DMS 273 treated with DMSO at 0.1 percent for 48 hours (cell line): ENCODE results near the gene KIF17.
A peak's percentile ranks its signal among the peaks of the same experiment; 100 is the strongest.
"Not testable (repeated sequence)": the region's sequence is repeated elsewhere in the genome, so short reads cannot be mapped to it uniquely, and the experiment has no call there.

ENCODE experiments used
- DNase-seq: peaks from one replicate; lab custom pipeline; 2025; lab: John Stamatoyannopoulos, UW

The KIF17 gene

DNA sequence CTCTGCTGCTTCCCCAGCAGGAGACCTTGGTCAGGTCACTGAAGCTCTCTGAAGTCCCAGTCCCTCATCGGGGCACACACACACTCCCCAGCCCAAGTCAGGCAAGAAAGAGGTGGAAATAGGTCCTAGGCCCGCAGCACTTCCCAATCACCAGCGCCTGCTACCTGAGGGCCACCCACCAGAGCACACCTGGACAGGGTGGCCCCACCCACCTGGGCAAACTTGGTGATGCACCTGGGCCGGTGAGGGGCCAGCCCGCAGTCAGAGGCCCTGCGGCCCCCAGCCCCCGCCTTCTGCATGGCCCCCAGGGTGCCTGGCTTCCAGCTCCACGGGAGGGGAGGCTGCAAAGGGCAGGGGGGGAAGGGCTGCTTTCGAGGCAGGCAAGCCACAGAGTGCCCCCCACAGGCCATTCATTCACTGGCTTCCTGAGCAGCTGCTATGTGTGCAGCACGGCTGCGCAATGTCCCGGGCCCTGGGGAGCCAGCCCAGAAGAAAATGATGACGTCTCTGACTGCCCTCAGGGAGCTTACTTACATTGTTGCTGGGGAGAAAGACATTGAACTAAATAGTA is 10.0 kb upstream of the KIF17 start:
- no peak for DNase-seq

DNA sequence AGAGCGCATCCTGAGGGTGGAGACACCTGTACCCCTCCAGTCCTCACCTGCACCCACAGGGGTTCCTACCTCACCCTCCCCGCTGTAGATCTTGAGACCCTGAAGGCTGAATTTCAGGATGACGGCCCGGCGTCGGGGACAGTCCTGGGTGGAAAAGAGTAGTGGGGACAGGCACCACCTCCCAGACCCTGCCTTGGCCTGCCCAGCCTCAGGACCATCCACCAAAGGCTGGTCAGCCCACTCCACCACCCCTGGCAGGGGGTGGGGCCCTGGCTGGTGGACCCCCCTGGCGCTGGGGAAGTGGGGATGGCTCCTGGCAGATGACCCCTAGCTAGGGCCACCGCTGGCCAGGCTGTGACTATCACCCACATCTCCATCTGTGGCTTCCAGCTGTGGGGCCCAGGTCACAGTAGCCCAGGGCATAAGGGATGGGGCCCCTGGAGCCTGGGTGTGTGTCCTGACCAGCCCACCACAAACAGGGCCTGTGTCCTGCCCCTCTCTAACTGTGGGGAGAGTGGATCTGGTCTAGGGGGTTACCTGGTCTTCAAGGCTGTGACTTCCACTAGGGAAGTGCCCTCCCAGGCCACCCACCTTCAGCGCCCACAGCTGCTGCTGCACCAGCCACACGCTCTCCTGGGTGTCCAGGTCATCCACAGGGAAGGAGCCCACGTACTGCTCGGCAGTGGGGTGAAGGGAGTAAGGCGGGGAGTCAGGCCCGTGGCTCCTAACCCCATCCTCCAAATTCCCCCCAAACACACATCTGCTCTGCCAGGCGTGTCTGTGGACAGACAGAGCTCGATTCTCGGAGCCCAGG is 9.3 kb upstream of the KIF17 start:
- no peak for DNase-seq

DNA sequence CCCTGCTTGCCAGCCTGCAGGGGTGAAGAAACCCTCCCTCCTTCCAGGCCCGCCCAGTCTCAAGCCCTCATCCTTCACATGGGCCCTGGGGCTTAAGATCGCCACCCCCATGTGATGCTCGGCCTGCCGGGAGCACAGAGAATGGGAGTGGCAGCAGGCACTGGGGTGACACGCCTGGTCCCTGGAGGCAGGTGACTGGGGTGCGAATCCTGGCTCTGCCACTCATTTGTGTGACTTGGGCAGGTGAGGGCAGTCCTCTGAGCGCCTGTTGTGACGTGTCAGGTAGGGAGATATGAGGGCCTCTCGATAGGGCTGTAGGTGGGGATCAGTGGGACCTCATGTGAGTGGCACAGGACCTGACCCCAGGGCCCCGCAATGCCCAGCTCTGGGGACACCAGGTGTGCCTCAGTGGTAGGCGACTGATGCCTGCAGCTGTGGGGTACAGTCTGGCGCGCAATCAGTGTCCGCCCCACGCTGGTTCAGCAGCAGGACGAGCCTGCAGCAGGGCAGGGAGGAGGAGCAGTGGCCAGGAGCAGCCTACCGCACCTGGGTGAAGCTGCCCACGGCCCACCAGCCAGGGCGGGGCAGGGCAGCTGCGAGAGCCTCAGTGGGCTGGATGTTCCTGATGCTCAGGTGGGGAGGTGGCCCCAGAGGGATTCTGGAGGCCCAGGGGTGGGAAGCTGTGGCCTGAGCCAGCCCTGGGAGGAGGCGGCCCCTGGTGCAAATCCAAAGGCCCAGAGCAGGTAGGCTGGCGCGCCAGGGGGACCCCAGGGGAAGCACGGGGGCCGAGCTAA is 8.5 kb upstream of the KIF17 start:
- DNase-seq: no peak

DNA sequence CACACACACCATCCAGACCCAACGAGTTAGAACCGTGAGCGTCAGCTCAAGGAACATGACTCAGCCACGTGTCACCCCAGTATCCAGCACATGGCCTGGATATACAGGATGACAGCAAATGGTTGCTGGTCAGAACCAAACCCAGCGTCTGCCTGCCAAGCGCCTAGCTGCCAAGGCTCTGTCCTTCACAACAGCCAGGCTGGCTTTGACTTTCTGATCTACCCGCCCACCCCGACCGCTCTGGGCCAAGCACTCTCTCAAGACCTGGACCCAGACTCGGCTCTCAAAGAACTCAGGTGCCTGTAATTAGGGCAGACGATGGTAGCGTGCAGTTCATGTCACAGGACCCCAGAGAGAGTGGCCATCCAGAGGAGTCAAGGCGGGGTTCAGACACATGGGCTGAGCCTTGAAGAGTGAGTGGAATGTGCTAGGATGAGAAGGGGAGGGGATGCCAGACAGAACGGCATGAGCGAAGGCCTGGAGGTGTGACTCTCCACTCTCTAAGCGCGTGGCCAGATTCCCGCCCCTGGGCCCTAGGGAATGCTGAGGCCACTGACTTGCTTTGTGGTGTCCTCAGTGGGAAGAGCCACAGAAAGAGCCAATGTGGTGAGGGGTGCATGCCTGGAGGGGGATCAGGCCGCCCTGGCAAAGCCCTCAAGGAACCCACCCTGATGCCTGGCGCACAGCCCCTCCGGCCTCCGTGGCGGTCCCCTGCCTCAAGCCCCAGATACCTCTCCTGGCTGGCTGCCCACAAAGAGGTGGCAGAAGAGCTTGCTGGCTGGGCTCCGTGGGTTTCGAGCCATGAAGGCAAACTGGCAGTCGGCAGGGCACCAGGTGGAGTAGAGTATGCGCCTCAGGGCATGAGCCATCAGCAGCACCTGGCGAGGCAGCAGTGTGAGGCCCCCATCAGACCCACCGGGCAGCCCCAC is 7.6 kb upstream of the KIF17 start:
- DNase-seq: no peak

DNA sequence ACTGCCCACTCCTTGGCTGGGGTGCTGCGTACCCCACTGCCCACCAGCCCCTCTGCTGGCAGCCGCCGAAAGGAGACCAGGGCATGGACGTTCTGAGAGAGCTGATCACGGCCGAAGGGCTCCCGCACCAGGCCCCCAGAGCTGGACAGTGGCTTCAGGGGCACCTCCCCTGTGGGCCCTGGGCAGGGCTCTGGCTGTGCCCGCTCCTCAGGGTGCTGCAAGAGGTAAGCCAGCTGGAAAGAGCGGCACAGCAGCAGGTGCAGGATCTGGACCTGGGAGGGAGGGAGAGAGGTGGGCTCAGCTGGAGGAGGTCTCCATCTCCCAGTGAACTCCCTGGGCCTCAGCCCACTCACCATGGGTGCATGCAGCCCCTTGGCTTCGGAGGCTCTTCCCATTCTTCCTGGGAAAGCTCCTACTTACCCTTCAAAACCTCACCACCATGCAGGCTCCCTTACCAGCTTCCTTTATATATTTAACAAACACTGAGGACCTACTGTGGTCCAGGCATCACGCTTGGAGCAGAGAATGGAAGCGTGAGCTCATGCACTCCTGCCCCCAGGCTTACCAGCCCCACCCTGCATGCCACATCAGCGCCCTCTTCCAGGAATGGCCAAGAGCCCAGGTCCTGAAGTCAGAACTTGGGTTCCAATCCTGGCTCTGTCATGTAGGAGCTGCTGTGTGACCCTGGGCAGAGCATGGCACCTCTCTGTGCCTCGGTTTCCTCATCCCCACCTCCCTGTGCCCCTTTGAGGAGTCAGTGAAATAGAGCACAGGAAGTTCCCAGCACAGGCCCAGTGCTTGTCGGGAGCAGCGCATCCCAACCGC is 6.8 kb upstream of the KIF17 start:
- no peak for DNase-seq

DNA sequence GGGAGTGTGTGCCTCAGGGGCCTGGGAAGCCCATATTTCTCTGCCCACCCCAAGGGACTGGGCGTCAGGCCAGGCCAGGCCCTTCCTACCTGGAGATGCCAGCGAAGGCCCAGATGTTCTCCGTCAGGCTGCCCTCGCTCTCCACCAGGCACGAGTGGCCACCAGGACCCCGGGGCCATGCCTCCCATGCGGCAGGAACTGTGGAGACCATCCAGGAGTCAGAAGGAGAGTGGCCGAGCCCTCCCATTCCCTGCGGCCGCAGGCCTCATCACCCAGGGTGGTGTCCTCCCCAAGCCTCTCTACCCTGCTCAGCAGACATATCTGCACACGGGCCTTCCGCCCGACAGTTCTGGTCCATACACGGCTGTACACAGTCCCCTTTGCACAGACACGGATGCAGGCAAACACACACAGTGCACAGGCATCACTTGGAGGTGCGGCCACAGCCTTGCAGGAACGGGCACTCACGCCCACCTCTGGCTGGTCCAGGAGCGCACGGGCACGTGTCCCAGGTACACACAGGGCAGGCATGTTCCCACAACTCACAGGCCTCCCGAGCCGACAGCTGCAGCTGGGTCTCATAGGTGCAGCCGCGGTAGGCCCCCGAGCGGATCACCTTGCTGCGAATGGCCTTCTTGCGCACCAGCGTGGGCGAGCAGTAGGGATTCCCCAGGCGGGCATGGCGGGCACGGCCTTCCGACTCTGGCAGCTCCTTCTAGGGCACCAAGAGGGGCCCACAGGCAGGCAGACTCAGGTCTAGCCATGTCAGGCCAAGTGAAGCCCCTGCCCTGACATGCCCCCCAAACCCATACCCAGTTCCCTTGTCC is 5.9 kb upstream of the KIF17 start:
- DNase-seq: no peak

DNA sequence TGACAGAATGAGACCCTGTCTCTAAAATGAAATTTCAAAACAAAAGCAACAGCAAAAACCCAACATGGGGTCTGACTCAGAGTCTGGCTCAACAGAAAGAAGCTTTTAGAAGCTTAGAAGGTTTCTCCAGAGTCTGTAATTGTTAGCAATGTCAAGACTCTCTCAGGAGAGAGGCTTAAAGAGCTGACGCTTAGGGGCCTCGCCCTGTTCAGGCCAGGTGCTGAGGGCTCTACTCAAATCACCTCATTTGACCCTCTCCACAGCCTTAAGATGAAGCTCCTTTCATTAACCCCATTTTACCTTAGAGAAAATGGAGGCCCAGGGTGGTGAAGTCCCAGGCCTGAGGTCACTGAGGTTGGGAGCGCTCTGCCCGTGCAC is 5.3 kb upstream of the KIF17 start:
- DNase-seq: no peak

DNA sequence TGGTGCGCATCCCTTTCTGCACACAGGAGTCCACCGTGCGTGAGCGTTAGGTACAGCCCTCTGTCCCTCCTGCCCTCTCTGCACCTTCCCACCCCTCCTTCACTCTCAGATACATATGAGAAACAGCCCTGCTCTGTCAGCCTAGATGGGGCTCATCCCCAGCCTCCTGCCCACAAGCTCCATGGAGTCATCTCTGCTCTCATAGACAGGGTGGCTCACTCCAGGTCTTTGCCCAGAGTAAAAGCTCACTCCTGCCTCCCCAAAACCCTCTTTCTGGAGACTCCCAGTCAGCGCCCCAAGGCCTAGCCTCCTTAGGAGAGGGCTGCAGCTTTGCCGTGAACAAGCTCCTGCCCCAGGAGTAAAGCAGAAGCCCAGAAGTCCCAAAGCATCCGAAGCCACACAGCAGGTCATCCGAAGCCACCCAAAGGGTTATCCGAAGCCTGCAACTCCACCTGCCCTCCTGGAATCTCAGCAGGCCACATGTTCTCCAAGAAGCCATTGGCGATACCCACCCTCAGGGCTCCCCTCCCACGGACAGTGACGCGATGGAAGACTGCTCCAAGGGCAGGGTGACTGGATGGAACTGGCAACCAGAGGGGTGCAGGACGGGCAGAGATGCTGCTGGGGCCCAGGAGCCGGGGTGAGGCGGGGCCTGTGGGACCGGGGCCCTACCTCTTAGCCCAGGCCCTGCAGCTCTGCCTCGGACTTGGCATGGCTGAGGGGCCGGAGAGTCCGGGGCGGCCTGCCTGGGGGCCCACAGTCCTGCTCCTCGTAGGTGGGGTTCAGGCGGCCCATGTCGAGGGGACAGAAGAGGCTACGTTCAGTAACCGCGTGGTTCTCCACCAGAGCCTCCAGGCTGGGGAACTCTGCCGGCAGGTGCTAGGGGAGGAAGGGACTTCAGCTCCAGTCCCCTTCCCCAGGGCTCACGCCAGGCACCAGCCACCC is 3.6 kb upstream of the KIF17 start:
- DNase-seq: no peak

DNA sequence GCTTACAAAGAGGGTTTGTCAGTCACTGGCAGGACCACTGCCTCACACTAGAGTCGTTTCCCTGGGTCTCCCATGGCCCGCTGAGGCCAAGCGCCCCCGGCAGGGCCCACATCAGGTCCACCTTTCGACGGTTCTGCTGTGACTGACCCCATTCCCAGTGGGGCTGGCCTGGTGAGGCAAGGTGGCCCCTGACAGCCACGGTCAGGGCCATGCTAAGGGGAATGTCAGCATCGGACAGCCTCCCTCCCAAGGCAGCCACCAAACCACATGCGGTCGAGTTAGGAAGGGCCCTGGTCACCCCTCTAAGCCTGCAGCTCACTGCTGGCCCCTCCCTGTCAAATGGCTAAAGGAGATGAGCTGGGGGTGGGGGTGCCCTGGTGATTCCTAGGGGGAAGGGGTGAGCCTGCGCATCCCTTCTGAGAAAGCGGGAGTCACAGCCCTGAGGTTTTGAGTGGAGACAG is 2.9 kb upstream of the KIF17 start:
- DNase-seq: no peak

DNA sequence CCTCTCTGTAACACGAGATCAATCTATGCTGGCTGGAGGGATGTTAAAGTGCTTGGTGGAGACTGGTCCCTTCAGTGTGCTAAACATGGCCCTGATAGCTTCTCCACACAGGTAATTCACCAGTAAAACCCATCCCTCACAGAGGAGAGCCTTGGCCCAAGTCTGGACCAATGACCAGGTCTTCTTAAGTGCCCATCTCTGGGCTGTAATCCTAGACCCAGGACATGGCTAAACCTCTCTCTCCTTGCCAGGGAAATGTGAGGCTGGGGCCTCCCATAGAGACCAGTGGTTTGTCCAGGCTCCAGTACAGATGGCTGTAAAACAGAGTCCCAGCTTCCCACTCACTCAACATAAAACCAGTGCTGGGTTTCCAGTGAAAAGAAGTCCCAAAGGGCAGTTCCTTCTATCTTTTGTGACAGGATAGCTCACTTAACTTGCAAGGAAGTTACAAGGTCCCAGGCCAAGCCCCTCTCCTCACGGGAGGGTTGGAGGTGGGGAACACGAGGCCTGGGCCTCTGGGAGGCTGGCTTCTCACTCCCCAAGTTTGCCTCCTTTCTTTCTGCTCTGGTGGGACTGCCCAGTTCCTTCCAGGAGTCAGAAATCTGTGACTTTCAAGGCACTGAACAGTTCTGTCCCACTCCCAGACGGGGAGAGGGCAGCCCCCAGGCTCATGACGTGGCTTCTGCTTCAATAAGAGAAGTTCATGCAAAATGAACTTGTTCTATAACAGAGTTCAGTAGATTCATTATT is 2.2 kb upstream of the KIF17 start:
- DNase-seq: no peak

DNA sequence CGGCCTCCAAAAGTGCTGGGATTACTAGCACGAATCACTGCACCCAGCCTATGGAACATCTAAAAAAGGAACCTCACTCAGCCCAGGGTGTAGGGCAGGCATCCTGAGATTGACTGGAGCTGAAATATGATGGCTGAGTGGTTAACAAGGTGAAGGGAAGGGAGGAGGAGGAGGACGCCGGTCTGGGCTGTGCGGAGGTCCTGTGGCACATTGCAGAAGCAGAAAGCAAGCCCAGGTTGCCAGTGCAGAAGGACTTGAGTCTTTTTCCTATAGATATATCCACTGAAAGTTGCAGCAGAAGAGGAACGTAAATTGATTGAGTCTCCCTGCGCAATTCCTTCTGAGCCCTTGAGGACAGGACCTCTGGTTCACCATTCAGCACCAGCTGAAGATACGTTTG is 1.5 kb upstream of the KIF17 start:
- DNase-seq: no peak

DNA sequence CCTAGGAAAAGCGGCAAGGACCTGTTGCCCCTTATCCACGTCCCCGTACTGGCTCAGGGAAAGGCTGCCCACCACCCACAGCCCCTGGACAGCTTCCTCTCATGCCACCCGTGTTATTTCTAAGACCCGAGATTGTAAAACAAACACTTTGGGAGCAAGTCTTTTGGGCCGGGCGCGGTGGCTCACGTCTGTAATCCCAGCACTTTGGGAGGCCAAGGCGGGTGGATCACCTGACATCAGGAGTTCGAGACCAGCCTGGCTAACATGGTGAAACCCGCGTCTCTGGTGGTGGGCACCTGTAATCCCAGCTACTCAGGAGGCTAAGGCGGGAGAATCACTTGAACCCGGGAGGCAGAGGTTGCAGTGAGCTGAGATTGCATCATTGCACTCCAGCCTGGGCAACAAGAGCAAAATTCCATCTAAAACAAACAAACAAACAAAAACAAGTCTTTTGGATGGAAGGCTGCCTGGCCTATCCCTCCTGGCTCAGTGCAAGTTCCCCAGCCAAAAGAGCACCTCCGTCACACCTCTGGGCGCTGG is 606 bp upstream of the KIF17 start:
- not testable (repeated sequence) for DNase-seq

DNA sequence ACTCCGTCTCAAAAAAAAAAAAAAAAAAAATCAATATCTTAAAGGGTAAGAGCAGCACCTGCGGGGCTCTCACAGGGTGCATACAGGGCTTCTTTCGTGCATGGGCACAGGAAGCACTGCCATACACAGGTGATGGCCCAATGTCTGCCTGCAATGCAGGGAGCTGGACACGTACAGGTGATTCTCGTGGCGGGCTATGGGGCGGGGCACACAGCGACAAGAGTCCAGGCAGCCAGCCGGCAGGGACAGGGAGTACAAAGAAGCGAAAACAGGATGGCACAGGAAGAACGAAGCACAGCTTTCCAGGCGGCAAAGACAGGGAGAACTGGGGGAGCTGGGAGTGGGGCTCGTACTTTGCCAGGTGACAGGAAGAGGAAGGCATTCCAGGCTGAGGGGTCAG is 1.6 kb downstream of the KIF17 start:
- no peak for DNase-seq

DNA sequence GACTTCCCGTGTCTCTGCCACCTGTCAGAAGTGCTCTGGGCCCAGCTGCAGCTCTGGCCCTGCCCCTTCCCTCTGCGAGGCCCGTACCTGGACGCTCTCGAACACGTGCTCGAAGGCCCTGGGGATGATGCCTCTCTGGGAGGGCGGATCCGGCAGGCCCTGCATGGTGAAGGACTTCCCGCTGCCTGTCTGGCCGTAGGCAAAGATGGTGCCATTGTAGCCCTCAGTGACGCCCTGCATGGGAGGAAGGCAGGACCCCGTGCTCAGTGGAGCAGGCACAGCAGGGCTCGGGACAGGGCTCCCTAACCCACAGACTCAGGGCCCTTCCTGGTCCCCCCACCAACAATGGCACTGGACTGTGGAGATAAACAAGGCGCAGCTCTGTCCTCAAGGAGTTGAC is 2.4 kb downstream of the KIF17 start:
- DNase-seq: no peak

DNA sequence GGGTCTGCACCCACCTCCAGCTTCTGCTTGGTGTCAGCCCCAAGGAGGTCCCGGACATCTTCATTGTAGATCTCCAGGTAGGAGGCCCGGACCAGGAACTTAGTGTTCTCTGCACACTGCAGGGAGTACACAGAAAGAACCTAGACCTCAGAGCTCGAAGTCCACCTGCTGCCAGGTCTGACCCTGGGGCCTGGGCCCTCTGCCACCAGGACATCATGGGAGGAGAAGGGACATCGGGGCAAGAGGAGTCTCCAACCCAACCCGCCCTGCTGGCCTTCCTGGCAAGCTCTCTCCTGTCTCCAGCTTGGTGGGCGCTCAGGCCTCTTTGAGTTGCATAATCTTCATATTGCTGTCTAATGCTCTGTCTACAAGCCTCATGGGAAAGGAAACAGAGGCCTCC is 4.4 kb downstream of the KIF17 start:
- no peak for DNase-seq

DNA sequence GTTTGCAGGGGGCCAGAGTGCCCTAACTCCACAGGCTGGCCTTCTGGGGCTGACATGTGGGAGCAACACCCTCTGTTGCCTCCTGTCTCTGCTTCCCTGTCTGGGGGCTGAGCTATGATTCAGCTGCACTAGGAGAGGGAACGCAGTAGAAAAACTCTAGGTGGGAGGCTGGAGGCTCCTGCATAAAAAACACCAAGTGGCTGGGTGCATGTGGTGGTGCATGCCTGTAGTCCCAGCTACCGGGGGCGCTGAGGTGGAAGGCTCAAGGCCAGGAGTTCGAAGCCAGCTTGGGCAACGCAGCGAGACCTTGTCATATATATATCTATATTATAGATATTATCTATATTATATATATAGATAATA is 5.6 kb downstream of the KIF17 start:
- DNase-seq: no peak

DNA sequence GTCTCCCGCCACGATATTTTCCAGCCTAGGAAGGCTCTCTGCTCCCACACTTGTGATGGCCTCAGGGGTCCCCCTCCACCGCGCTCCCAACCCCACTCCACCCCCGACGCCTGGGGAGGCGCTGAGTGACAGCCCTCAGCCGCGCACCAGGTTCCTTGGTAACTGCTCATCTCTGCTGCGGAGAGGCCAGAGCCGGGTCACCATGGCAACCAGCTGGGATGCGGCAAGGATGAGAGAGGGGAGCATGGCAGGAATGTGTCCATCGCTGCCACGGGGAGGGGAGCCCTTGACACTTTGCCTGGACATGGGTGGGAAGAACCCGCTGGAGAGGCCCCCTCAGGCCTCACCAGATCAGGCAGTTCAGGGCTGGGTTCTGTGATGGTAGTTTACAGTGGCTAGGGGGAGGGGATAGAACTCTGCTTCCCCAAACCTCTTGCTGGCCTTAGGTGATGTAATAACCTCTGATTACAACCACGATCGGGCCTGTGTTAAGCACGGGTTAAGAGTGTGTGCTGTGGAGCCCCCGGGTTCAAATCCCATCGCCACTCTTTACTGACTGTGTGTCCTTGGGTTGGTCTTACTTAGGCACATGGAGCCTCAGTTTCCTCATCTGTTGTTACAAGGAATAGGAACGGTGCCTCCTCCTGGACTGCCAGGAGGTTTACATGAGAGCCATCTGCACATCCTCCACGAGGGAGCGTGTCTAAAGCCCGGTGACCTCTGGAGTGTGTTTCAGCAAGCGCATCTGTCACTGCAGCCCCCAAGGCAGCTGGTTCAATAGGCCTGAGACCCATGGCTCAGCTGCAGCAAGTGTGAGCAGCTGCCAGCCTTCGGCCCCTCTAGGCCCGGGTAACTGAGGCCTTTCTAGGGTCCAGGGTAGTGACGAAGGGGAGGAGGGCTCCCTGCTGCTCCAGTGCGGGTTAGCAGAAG is 6.3 kb downstream of the KIF17 start:
- peak; percentile 57 for DNase-seq
